HL-60 (cell line): ENCODE measurements around the gene SERPINF2.

Experiments
- DNase-seq, 2 experiments: peaks; one replicate each; pipeline ENCODE4 v3.0.0-alpha.2; 2010 to 2020; ENCODE audit warnings: low read depth in 1 of 2, low spot score in 1 of 2
- H3K27ac ChIP-seq: fragments of 250-450 bp; sonication (Bioruptor Pico); replicated peaks from 2 replicates; pipeline ENCODE4 v1.5.1; 2020; ENCODE audit warnings: mild to moderate bottlenecking, moderate library complexity
- H3K27me3 ChIP-seq: fragments of 250-450 bp; sonication (Bioruptor Pico); 2 replicates; pipeline ENCODE4 v1.5.1; 2021; ENCODE audit warnings: mild to moderate bottlenecking, moderate library complexity; ENCODE audit not compliant: insufficient read depth, poor library complexity, severe bottlenecking
- H3K4me3 ChIP-seq: replicated peaks from 2 replicates; pipeline ENCODE4 v1.5.1; 2011; ENCODE audit warnings: mild to moderate bottlenecking, control low read depth, low read length; ENCODE audit not compliant: insufficient read depth
- CTCF ChIP-seq: IDR thresholded peaks from one replicate; pipeline ENCODE4 v1.5.1; 2011; ENCODE audit warnings: low read length, control low read depth, inconsistent platforms; ENCODE audit not compliant: insufficient read depth
- GABPA ChIP-seq: IDR thresholded peaks from 2 replicates; pipeline ENCODE4 v1.6.1; 2012; ENCODE audit warnings: low read depth
- POLR2AphosphoS5 ChIP-seq: IDR thresholded peaks from 2 replicates; pipeline ENCODE4 v1.6.1; 2012; ENCODE audit warnings: low read depth
- REST ChIP-seq: IDR thresholded peaks from 2 replicates; pipeline ENCODE4 v1.6.1; 2012; ENCODE audit warnings: low read depth; ENCODE audit not compliant: insufficient replicate concordance
- SPI1 ChIP-seq: IDR thresholded peaks from 2 replicates; pipeline ENCODE4 v1.6.1; 2012; ENCODE audit warnings: low read depth, mild to moderate bottlenecking, borderline replicate concordance

Gene SERPINF2

GRCh38 chr17:1759529-1759928 lies 16.9 kb downstream of the SERPINF2 start:
- H3K4me3 ChIP-seq: no peak overlapping the region
- DNase-seq: no peak
- H3K27me3 ChIP-seq: no peaks in the 10 kb centered on the region
- TF ChIP-seq SPI1: no peak
- TF ChIP-seq POLR2AphosphoS5: no peak
- no peak for TF ChIP-seq REST
- no peak overlapping the region for H3K27ac ChIP-seq

GRCh38 chr17:1762233-1762900 lies 19.7 kb downstream of the SERPINF2 start:
- H3K27me3 ChIP-seq: no peaks in the 10 kb centered on the region
- no peak overlapping the region for H3K27ac ChIP-seq
- H3K4me3 ChIP-seq: no peak overlapping the region
- TF ChIP-seq CTCF: no peak
- TF ChIP-seq POLR2AphosphoS5: no peak
- TF ChIP-seq GABPA: no peak
- no peak for TF ChIP-seq SPI1
- no peak for TF ChIP-seq REST
- no peak for DNase-seq

DNA sequence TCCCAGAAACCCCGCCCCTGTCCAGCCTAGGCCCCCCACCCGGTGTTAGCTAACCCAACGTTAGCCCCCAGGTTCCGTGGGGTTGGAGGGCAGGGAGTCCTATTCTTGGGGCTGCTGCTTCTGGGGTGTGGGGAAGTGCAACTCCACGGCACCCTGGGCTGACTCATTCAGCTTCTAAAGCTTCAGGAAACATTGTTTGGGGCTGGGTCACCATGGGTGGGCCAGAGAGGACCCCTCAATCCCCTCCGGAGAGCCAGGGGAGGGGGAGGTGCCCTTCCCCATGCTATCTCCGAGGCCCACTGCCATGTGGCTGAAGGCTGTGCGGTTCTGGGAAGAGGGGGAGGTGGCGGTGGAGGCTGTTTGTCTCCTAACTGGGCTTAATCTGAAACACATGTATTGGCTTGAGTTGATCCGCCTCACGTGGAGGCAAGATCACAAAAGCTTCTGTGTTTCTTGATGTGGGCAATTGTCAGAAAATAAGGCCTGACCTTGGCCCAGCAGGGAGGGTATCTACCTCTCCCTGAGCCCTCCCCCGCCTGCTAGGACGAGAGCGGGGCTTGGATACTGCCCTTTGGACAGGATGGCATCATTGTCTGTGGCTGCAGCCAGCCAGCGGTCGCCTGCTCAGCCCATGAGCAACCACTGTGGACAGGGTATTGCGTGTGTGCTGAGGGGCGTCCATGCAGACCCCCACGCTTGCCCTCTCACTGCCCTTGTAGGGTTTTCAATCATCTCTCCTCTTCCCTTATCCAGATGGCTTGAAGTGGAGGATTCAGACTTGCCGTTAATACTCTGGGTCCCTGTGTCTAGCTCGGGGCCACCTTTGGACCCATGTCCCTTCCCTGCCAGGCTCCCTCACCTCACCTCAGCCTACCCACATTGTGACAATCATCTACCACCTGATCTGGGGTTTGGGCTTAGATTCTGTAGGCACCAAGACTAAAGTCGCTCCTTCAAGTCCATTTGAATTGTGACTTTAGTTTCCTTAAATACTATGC lies 20.5 kb downstream of the SERPINF2 start:
- H3K27ac ChIP-seq: peak overlapping the region; percentile 19; the same call in 1 of the 2 replicates
- H3K27me3 ChIP-seq: no peaks in the 10 kb centered on the region
- TF ChIP-seq GABPA: no peak
- no peak for TF ChIP-seq CTCF
- TF ChIP-seq SPI1: peak; percentile 8; the same call in 1 of the 2 replicates
- no peak for TF ChIP-seq REST
- TF ChIP-seq POLR2AphosphoS5: no peak
- H3K4me3 ChIP-seq: no peak overlapping the region
- no peak for DNase-seq
